H1 (cell line): ENCODE results near the gene PDE1A. TPM values are rescaled to one million over a fixed set of nuclear protein-coding genes. Genes with fewer than 3 reads are reported as not detected.

Experiments
- CTCF ChIA-PET: fragments of 300-600 bp; sonication (Branson Sonifier 250); formaldehyde crosslinking; loops from one replicate; lab custom pipeline; 2021; ENCODE audit not compliant: partially characterized antibody; lab: Charles Lee
- POLR2A ChIA-PET: fragments of 300-600 bp; sonication (Branson Sonifier 250); formaldehyde crosslinking; loops from one replicate; lab custom pipeline; 2021; ENCODE audit warnings: inconsistent platforms; ENCODE audit not compliant: partially characterized antibody; lab: Charles Lee
- DNase-seq, 2 experiments: peaks; one replicate each; pipeline versions ENCODE4 v3.0.0 to v3.0.0-alpha.2; 2010 to 2022; ENCODE audit warnings: low spot score in 2 of 2, low read depth in 1 of 2, mixed read lengths in 1 of 2
- FAIRE-seq: peaks from 2 replicates; lab custom pipeline; 2011; peaks lifted over from hg19 to GRCh38; lab: Jason Lieb, UNC
- H2AFZ ChIP-seq: 2 replicates; pipeline ENCODE4 v1.8.1; 2012; ENCODE audit warnings: low read length, inconsistent platforms
- H2AK5ac ChIP-seq: 2 replicates; pipeline ENCODE4 v1.6.1; 2013; ENCODE audit warnings: low read depth, low read length
- H2BK120ac ChIP-seq: replicated peaks from 2 replicates; pipeline ENCODE3; 2013; ENCODE audit warnings: low read depth, low read length, inconsistent platforms
- H2BK12ac ChIP-seq: 2 replicates; pipeline ENCODE4 v1.6.1; 2013; ENCODE audit warnings: low read depth, low read length
- H2BK15ac ChIP-seq: 2 replicates; pipeline ENCODE4 v1.6.1; 2013; ENCODE audit warnings: low read length
- H2BK20ac ChIP-seq: 2 replicates; pipeline ENCODE4 v1.6.1; 2013; ENCODE audit warnings: low read length
- H2BK5ac ChIP-seq: 2 replicates; pipeline ENCODE4 v1.6.1; 2013; ENCODE audit warnings: low read depth, low read length
- H3K14ac ChIP-seq: 2 replicates; pipeline ENCODE4 v1.6.1; 2013; ENCODE audit warnings: inconsistent platforms; ENCODE audit not compliant: insufficient read length
- H3K18ac ChIP-seq: 2 replicates; pipeline ENCODE4 v1.6.1; 2013; ENCODE audit warnings: low read length; ENCODE audit errors: extremely low read depth
- H3K23ac ChIP-seq: 2 replicates; pipeline ENCODE4 v1.6.1; 2013; ENCODE audit warnings: inconsistent platforms; ENCODE audit not compliant: insufficient read length
- H3K23me2 ChIP-seq: 2 replicates; pipeline ENCODE4 v1.6.1; 2013; ENCODE audit warnings: low read depth, low read length
- H3K27ac ChIP-seq: 2 replicates; pipeline ENCODE4 v1.6.1; 2011; ENCODE audit warnings: low read depth, low read length, inconsistent platforms
- H3K27me3 ChIP-seq, 4 experiments: replicated peaks in 1 of 4; 1 replicate in 1 of 4; 2 replicates in 3 of 4; pipeline versions ENCODE4 v1.6.1 to v1.8.1; 2011 to 2013; ENCODE audit warnings: low read length in 3 of 4, mild to moderate bottlenecking in 3 of 4, inconsistent platforms in 2 of 4, mixed read lengths in 2 of 4, moderate library complexity in 1 of 4; ENCODE audit not compliant: control insufficient read depth in 3 of 4, insufficient read depth in 3 of 4; ENCODE audit errors: extremely low read depth in 1 of 4
- H3K36me3 ChIP-seq, 4 experiments: 2 replicates each; pipeline versions ENCODE4 v1.6.1 to v1.8.1; 2011 to 2013; ENCODE audit warnings: mild to moderate bottlenecking in 4 of 4, low read length in 3 of 4, moderate library complexity in 2 of 4, control low read depth in 1 of 4, inconsistent platforms in 1 of 4; ENCODE audit not compliant: insufficient read depth in 4 of 4, control insufficient read depth in 2 of 4
- H3K4ac ChIP-seq: replicated peaks from 2 replicates; pipeline ENCODE3; 2013; ENCODE audit warnings: low read length, low read depth, mixed read lengths, inconsistent platforms; ENCODE audit not compliant: insufficient read length
- H3K4me1 ChIP-seq, 4 experiments: replicated peaks in 1 of 4; 1 replicate in 1 of 4; 2 replicates in 3 of 4; pipeline versions ENCODE4 v1.6.1 to v1.8.1; 2011 to 2013; ENCODE audit warnings: low read length in 3 of 4, inconsistent platforms in 2 of 4, mixed read lengths in 1 of 4; ENCODE audit not compliant: insufficient read depth in 4 of 4, control insufficient read depth in 3 of 4
- H3K4me2 ChIP-seq, 2 experiments: 2 replicates each; pipeline versions ENCODE4 v1.6.1 to v1.8.1; 2011 to 2013; ENCODE audit warnings: low read depth in 2 of 2, low read length in 2 of 2, control low read depth in 1 of 2, inconsistent platforms in 1 of 2, mild to moderate bottlenecking in 1 of 2; ENCODE audit not compliant: insufficient read depth in 1 of 2
- H3K4me3 ChIP-seq, 4 experiments: fragments of 200-600, 300-600 bp in 1 of 4; sonication (generic), shearing (Covaris generic), sonication (Bioruptor Twin) in 1 of 4; 2 replicates each; pipeline versions ENCODE4 v1.5.1 to v1.8.1; 2011 to 2016; ENCODE audit warnings: low read length in 4 of 4, low read depth in 3 of 4, control low read depth in 2 of 4, inconsistent platforms in 2 of 4, mild to moderate bottlenecking in 2 of 4, mixed read lengths in 1 of 4, moderate library complexity in 1 of 4; ENCODE audit not compliant: insufficient read depth in 2 of 4; ENCODE audit errors: extremely low read depth in 1 of 4
- H3K56ac ChIP-seq: replicated peaks from 2 replicates; pipeline ENCODE3; 2013; ENCODE audit warnings: low read depth, mild to moderate bottlenecking, mixed read lengths, low read length, inconsistent platforms; ENCODE audit not compliant: insufficient read length
- H3K79me1 ChIP-seq: 2 replicates; pipeline ENCODE4 v1.6.1; 2013; ENCODE audit warnings: low read depth, low read length, control low read depth
- H3K79me2 ChIP-seq, 2 experiments: 2 replicates each; pipeline versions ENCODE4 v1.6.1 to v1.8.1; 2012 to 2013; ENCODE audit warnings: low read length in 2 of 2, mild to moderate bottlenecking in 2 of 2, inconsistent platforms in 1 of 2; ENCODE audit not compliant: insufficient read depth in 2 of 2, control insufficient read depth in 1 of 2
- H3K9ac ChIP-seq, 4 experiments: replicated peaks in 1 of 4; 1 replicate in 1 of 4; 2 replicates in 3 of 4; pipeline versions ENCODE4 v1.6.1 to v1.8.1; 2011 to 2013; ENCODE audit warnings: low read depth in 3 of 4, low read length in 3 of 4, control low read depth in 2 of 4, mild to moderate bottlenecking in 2 of 4, moderate library complexity in 2 of 4, inconsistent platforms in 1 of 4; ENCODE audit errors: extremely low read depth in 1 of 4
- H3K9me3 ChIP-seq, 2 experiments: 2 replicates each; pipeline versions ENCODE4 v1.6.1 to v1.8.1; 2012 to 2013; ENCODE audit warnings: mild to moderate bottlenecking in 2 of 2, moderate library complexity in 2 of 2, control low read depth in 1 of 2, inconsistent platforms in 1 of 2, low read depth in 1 of 2, low read length in 1 of 2, mixed read lengths in 1 of 2; ENCODE audit not compliant: insufficient read depth in 2 of 2
- H4K20me1 ChIP-seq, 2 experiments: replicated peaks in 1 of 2; 2 replicates each; pipeline versions ENCODE3 to v1.8.1; 2011 to 2013; ENCODE audit warnings: inconsistent platforms in 2 of 2, low read length in 2 of 2, mild to moderate bottlenecking in 1 of 2; ENCODE audit not compliant: insufficient read depth in 2 of 2, control insufficient read depth in 1 of 2
- H4K5ac ChIP-seq: 2 replicates; pipeline ENCODE4 v1.6.1; 2013; ENCODE audit warnings: low read length, low read depth, mixed read lengths, inconsistent platforms; ENCODE audit not compliant: insufficient read length
- H4K8ac ChIP-seq: 2 replicates; pipeline ENCODE4 v1.8.0; 2013; ENCODE audit warnings: mild to moderate bottlenecking, moderate library complexity, low read length, inconsistent platforms; ENCODE audit not compliant: insufficient read depth; ENCODE audit errors: extremely low read depth
- H4K91ac ChIP-seq: replicated peaks from 2 replicates; pipeline ENCODE3; 2013; ENCODE audit warnings: low read length, mixed read lengths, inconsistent platforms; ENCODE audit not compliant: insufficient read length
- ATF2 ChIP-seq: IDR thresholded peaks from 2 replicates; pipeline ENCODE4 v1.6.1; 2012; ENCODE audit warnings: low read length, inconsistent platforms
- BCL11A ChIP-seq, 2 experiments: IDR thresholded peaks; one replicate each; pipeline ENCODE4 v1.6.1; 2011; ENCODE audit warnings: low read depth in 2 of 2, low read length in 2 of 2, mild to moderate bottlenecking in 2 of 2
- CHD1 ChIP-seq: IDR thresholded peaks from 2 replicates; pipeline ENCODE4 v1.6.1; 2012; ENCODE audit warnings: low read depth, low read length, improper control_type of control experiment
- CHD2 ChIP-seq: IDR thresholded peaks from 2 replicates; pipeline ENCODE4 v1.6.1; 2012; ENCODE audit warnings: low read length, improper control_type of control experiment
- JUN ChIP-seq: IDR thresholded peaks from 2 replicates; pipeline ENCODE4 v1.6.1; 2011; ENCODE audit warnings: low read depth, mild to moderate bottlenecking, improper control_type of control experiment, low read length
- MAFK ChIP-seq: IDR thresholded peaks from 2 replicates; pipeline ENCODE4 v1.6.1; 2012; ENCODE audit warnings: low read depth, mild to moderate bottlenecking, improper control_type of control experiment, low read length
- NANOG ChIP-seq: IDR thresholded peaks from 2 replicates; pipeline ENCODE4 v1.6.1; 2011; ENCODE audit warnings: low read length, low read depth, mild to moderate bottlenecking, inconsistent platforms; ENCODE audit not compliant: insufficient read depth, poor library complexity, severe bottlenecking
- RBBP5 ChIP-seq: IDR thresholded peaks from 2 replicates; pipeline ENCODE4 v1.7.1; 2012; ENCODE audit warnings: low read depth, mild to moderate bottlenecking, inconsistent platforms, low read length, moderate library complexity, borderline replicate concordance
- SIX5 ChIP-seq: IDR thresholded peaks from 2 replicates; pipeline ENCODE4 v1.6.1; 2011; ENCODE audit warnings: mild to moderate bottlenecking, low read depth, low read length
- SP2 ChIP-seq: IDR thresholded peaks from 2 replicates; pipeline ENCODE4 v1.6.1; 2012; ENCODE audit warnings: mild to moderate bottlenecking, low read length, inconsistent platforms
- SP4 ChIP-seq: IDR thresholded peaks from 2 replicates; pipeline ENCODE4 v1.6.1; 2012; ENCODE audit warnings: low read length, inconsistent platforms
- TAF1 ChIP-seq: IDR thresholded peaks from 2 replicates; pipeline ENCODE4 v1.6.1; 2011; ENCODE audit warnings: mild to moderate bottlenecking, low read depth, low read length
- TBP ChIP-seq: IDR thresholded peaks from 2 replicates; pipeline ENCODE4 v1.6.1; 2011; ENCODE audit warnings: low read depth, low read length, improper control_type of control experiment
- WGBS, 2 experiments: shearing (Covaris generic) in 1 of 2; methylation state at CpG; one replicate each; pipeline versions ENCODE4 v1.1.6 to v1.1.7; 2013 to 2015; ENCODE audit warnings: low lambda C conversion rate in 2 of 2, mixed read lengths in 2 of 2, inconsistent platforms in 1 of 2, low coverage in 1 of 2, missing lambda C conversion rate in 1 of 2; ENCODE audit not compliant: insufficient replicate concordance in 2 of 2, insufficient coverage in 1 of 2, insufficient read length in 1 of 2; ENCODE audit errors: extremely low coverage in 1 of 2, missing lambda C conversion rate in 1 of 2; 5-methylcytosine and 5-hydroxymethylcytosine counted together
- polyA plus RNA-seq, 7 experiments: library from polyadenylated mRNA; depleted of rRNA in 3 of 7; stranded (reverse) in 5 of 7; unstranded in 2 of 7; fragments of >200 nt in 5 of 7; fragments of 200-250 nt in 2 of 7; gene quantifications; 1 replicate in 5 of 7; 2 replicates in 1 of 7; 4 replicates in 1 of 7; pipeline versions ENCODE4 v1.2.1 to v1.2.3, GENCODE V29; 2011 to 2013; ENCODE audit warnings: missing spikeins in 2 of 7, mixed read lengths in 2 of 7
- total RNA-seq: library from RNA; stranded (reverse); fragmentation: NEBNext Ultra II Directional; extraction: Animal tissue kit (Norgen Biotek cat#: 25700); gene quantifications from 2 replicates; pipeline ENCODE4 v1.2.1, GENCODE V29; 2021
- TF ChIP-seq, protein P1 (sequence below): IDR thresholded peaks from 2 replicates; pipeline ENCODE4 v1.6.1; 2011; ENCODE audit warnings: low read depth, mild to moderate bottlenecking, low read length; ENCODE audit not compliant: insufficient read depth

Gene PDE1A
- total and polyA plus RNA-seq, 2 of the 8 experiments (the other 6 are each of a cell fraction or from before 2014, with no cell fraction given): 0.34 TPM; not detected in 1

DNA sequence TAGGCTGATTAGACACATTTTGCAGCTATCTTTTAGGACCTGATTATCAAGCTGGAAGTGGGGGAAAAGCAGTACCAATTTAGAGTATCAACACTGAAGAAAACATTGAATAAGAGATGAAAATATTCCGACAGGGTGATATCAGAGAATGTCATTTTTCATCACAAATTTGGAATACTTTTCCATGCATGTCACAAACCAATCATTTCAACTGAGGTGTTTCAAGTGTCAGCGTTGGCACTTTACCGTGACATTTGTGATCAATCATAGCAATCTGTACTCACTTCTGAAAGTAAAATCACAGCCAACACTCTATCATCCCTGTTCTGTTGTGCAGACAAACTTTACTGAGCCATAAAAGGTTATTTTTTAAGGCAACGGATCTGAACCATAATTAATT lies 75.4 kb downstream of the PDE1A start:
- H4K5ac ChIP-seq: no peak overlapping the region
- no peaks in the 10 kb centered on the region for H3K9me3 ChIP-seq
- ChIA-PET CTCF (no interaction called here), POLR2A (no interaction called here)
- no peak overlapping the region for H3K14ac ChIP-seq
- H2BK120ac ChIP-seq: no peak overlapping the region
- H2AK5ac ChIP-seq: no peak overlapping the region
- H4K20me1 ChIP-seq: no peaks in the 10 kb centered on the region
- H4K8ac ChIP-seq: no peak overlapping the region
- WGBS, 2 experiments: 91% methylated on average over 4 of the region's 4 CpGs; no CpG with 5 or more reads in 1 of the 2 experiments
- no peak overlapping the region for H3K4me2 ChIP-seq
- H3K56ac ChIP-seq: no peak overlapping the region
- no peak overlapping the region for H3K9ac ChIP-seq
- no peaks in the 10 kb centered on the region for H3K4me1 ChIP-seq
- no peaks in the 10 kb centered on the region for H3K27me3 ChIP-seq
- no peaks in the 10 kb centered on the region for H3K79me2 ChIP-seq
- no peak overlapping the region for H3K4ac ChIP-seq
- H3K23ac ChIP-seq: no peak overlapping the region
- no peak overlapping the region for H2BK12ac ChIP-seq
- FAIRE-seq (no peak), DNase-seq (no peak)
- H3K27ac ChIP-seq: no peak overlapping the region
- no peaks in the 10 kb centered on the region for H3K79me1 ChIP-seq
- H2BK15ac ChIP-seq: no peak overlapping the region
- no peak overlapping the region for H2AFZ ChIP-seq
- H3K36me3 ChIP-seq: no peaks in the 10 kb centered on the region
- H3K23me2 ChIP-seq: no peaks in the 10 kb centered on the region
- H2BK5ac ChIP-seq: no peak overlapping the region
- no peak overlapping the region for H2BK20ac ChIP-seq
- H3K18ac ChIP-seq: no peak overlapping the region
- no peak overlapping the region for H4K91ac ChIP-seq
- no peak overlapping the region for H3K4me3 ChIP-seq
- no peak for TF ChIP-seq CHD1
- no peak for TF ChIP-seq ATF2
- TF ChIP-seq TBP: no peak
- TF ChIP-seq SP2: no peak
- TF ChIP-seq BCL11A (IDR thresholded peaks at IDR 0.05; ENCODE audit: low read depth in 2 of 2, low read length in 2 of 2): no peak
- no peak for TF ChIP-seq MAFK
- TF ChIP-seq, protein P1, sequence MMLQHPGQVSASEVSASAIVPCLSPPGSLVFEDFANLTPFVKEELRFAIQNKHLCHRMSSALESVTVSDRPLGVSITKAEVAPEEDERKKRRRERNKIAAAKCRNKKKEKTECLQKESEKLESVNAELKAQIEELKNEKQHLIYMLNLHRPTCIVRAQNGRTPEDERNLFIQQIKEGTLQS: no peak
- TF ChIP-seq NANOG: no peak
- TF ChIP-seq RBBP5: no peak
- no peak for TF ChIP-seq JUN
- TF ChIP-seq SIX5: no peak
- TF ChIP-seq TAF1: no peak
- TF ChIP-seq CHD2: no peak
- TF ChIP-seq SP4: no peak
